Muscle layer of colon (tissue), 2 donors: ENCODE results near the gene LEMD1.
"Not testable (repeated sequence)": the region's sequence is repeated elsewhere in the genome, so short reads cannot be mapped to it uniquely, and the experiment has no call there.

ENCODE experiments used
- H3K27ac ChIP-seq: one replicate; pipeline ENCODE4 v1.7.0; 2013; ENCODE audit warnings: low read depth, mild to moderate bottlenecking, low read length, moderate library complexity
- H3K27me3 ChIP-seq, 2 donors: one replicate each; pipeline ENCODE4 v1.7.0; 2013; ENCODE audit warnings: low read length in 2 of 2, mild to moderate bottlenecking in 2 of 2; ENCODE audit not compliant: insufficient read depth in 2 of 2, control insufficient read depth in 1 of 2
- H3K36me3 ChIP-seq: one replicate; pipeline ENCODE4 v1.7.0; 2013; ENCODE audit warnings: mild to moderate bottlenecking, low read length; ENCODE audit not compliant: insufficient read depth
- H3K4me1 ChIP-seq: one replicate; pipeline ENCODE4 v1.7.0; 2013; ENCODE audit warnings: mild to moderate bottlenecking, low read length; ENCODE audit not compliant: insufficient read depth
- H3K4me3 ChIP-seq, 2 donors: one replicate each; pipeline ENCODE4 v1.7.0; 2013; ENCODE audit warnings: low read length in 2 of 2, low read depth in 1 of 2, mild to moderate bottlenecking in 1 of 2, moderate library complexity in 1 of 2
- H3K9ac ChIP-seq: one replicate; pipeline ENCODE4 v1.7.0; 2013; ENCODE audit warnings: low read length
- H3K9me3 ChIP-seq: one replicate; pipeline ENCODE4 v1.7.0; 2013; ENCODE audit warnings: mild to moderate bottlenecking, low read length
- donor health status: abdominal sarcoma.
- donor health status: Adenocarcinoma of cecum.

Gene LEMD1

DNA sequence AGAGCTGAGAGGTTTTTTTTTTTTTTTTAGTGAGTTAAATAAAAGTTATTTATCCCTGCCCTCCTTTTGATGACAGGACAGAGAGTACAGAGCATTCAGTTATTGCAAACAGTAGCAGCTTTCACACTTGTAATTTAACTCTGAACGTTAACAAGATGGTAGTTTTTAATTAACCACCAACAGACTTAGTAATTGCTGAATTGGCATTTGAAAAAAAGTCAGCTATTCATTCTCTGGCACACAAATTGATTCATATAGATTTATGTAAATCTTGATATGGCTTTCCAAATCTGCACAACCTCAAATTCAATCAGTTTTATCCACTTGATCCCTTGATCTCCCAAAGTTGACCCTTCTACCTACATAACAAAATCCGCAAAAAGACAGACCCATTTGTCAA is 918 bp downstream of the LEMD1 start:
- Histone ChIP-seq H3K4me1 (no peaks in the 10 kb centered on the region), H3K27ac (no peak overlapping the region), H3K36me3 (no peaks in the 10 kb centered on the region), H3K9me3 (no peaks in the 10 kb centered on the region), H3K27me3 (no peaks in the 10 kb centered on the region), H3K4me3 (no peak overlapping the region), H3K9ac (no peak overlapping the region)

GRCh38 chr1:205417870-205418635 is 3.8 kb downstream of the LEMD1 start:
- no peaks in the 10 kb centered on the region for H3K9me3 ChIP-seq
- no peak overlapping the region for H3K27ac ChIP-seq
- no peaks in the 10 kb centered on the region for H3K27me3 ChIP-seq
- H3K36me3 ChIP-seq = no peaks in the 10 kb centered on the region
- no peak overlapping the region for H3K9ac ChIP-seq
- no peaks in the 10 kb centered on the region for H3K4me1 ChIP-seq
- H3K4me3 ChIP-seq = no peak overlapping the region

- no peak overlapping the region for H3K27ac ChIP-seq
- H3K4me1 ChIP-seq = no peaks in the 10 kb centered on the region
- H3K27me3 ChIP-seq = no peaks in the 10 kb centered on the region
- no peaks in the 10 kb centered on the region for H3K36me3 ChIP-seq
- no peak overlapping the region for H3K4me3 ChIP-seq
- no peaks in the 10 kb centered on the region for H3K9me3 ChIP-seq
- no peak overlapping the region for H3K9ac ChIP-seq
Observed at GRCh38 chr1:205416322-205416721, 5.5 kb downstream of the LEMD1 start.

GRCh38 chr1:205410581-205411298 is 11.1 kb downstream of the LEMD1 start:
- H3K4me3 ChIP-seq = no peak overlapping the region
- H3K9ac ChIP-seq = no peak overlapping the region
- no peaks in the 10 kb centered on the region for H3K9me3 ChIP-seq
- H3K27ac ChIP-seq = no peak overlapping the region
- no peaks in the 10 kb centered on the region for H3K4me1 ChIP-seq
- no peaks in the 10 kb centered on the region for H3K27me3 ChIP-seq
- H3K36me3 ChIP-seq = no peaks in the 10 kb centered on the region

- H3K36me3 ChIP-seq = no peaks in the 10 kb centered on the region
- no peak overlapping the region for H3K4me3 ChIP-seq
- H3K9ac ChIP-seq = no peak overlapping the region
Observed at GRCh38 chr1:205407970-205408369, 13.9 kb downstream of the LEMD1 start.

DNA sequence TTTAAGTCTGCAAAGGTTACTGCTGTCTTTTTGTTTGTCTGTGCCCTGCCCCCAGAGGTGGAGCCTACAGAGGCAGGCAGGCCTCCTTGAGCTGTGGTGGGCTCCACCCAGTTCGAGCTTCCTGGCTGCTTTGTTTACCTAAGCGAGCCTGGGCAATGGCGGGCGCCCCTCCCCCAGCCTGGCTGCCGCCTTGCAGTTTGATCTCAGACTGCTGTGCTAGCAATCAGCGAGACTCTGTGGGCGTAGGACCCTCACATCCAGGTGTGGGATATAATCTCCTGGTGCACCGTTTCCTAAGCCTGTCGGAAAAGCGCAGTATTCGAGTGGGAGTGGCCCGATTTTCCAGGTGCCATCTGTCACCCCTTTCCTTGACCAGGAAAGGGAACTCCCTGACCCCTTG is 15.6 kb downstream of the LEMD1 start:
- H3K27me3 ChIP-seq, H3K27ac ChIP-seq, H3K9me3 ChIP-seq, H3K4me1 ChIP-seq, H3K9ac ChIP-seq, H3K36me3 ChIP-seq, H3K4me3 ChIP-seq: not testable (repeated sequence)

More at GRCh38 chr1:205407970-205408369, 13.9 kb downstream of the LEMD1 start:
- Histone ChIP-seq H3K4me1 (no peaks in the 10 kb centered on the region), H3K27me3 (no peaks in the 10 kb centered on the region), H3K9me3 (no peaks in the 10 kb centered on the region), H3K27ac (no peak overlapping the region)

DNA sequence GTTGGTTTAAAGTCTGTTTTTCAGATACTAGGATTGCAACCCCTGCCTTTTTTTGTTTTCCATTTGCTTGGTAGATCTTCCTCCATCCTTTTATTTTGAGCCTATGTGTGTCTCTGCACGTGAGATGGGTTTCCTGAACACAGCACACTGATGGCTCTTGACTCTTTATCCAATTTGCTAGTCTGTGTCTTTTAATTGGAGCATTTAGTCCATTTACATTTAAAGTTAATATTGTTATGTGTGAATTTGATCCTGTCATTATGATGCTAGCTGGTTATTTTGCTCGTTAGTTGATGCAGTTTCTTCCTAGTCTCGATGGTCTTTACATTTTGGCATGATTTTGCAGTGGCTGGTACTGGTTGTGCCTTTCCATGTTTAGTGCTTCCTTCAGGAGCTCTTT is 17.4 kb downstream of the LEMD1 start:
- H3K36me3 ChIP-seq, H3K27ac ChIP-seq, H3K4me3 ChIP-seq, H3K27me3 ChIP-seq, H3K9me3 ChIP-seq, H3K4me1 ChIP-seq, H3K9ac ChIP-seq: not testable (repeated sequence)

- Histone ChIP-seq H3K36me3 (no peaks in the 10 kb centered on the region), H3K27me3 (no peaks in the 10 kb centered on the region), H3K9me3 (no peaks in the 10 kb centered on the region), H3K4me3 (no peak overlapping the region), H3K27ac (no peak overlapping the region), H3K4me1 (no peaks in the 10 kb centered on the region), H3K9ac (no peak overlapping the region)
Observed at GRCh38 chr1:205398586-205398985, 23.3 kb downstream of the LEMD1 start.

GRCh38 chr1:205396967-205397616 is 24.8 kb downstream of the LEMD1 start:
- H3K4me1 ChIP-seq = no peaks in the 10 kb centered on the region
- H3K27ac ChIP-seq = no peak overlapping the region
- no peak overlapping the region for H3K4me3 ChIP-seq
- H3K27me3 ChIP-seq = no peaks in the 10 kb centered on the region
- H3K9ac ChIP-seq = no peak overlapping the region
- no peaks in the 10 kb centered on the region for H3K9me3 ChIP-seq
- no peaks in the 10 kb centered on the region for H3K36me3 ChIP-seq

GRCh38 chr1:205395616-205396015 is 26.2 kb downstream of the LEMD1 start:
- Histone ChIP-seq H3K27me3 (no peaks in the 10 kb centered on the region), H3K36me3 (no peaks in the 10 kb centered on the region), H3K4me3 (no peak overlapping the region), H3K9ac (no peak overlapping the region), H3K9me3 (no peaks in the 10 kb centered on the region), H3K4me1 (no peaks in the 10 kb centered on the region), H3K27ac (no peak overlapping the region)

DNA sequence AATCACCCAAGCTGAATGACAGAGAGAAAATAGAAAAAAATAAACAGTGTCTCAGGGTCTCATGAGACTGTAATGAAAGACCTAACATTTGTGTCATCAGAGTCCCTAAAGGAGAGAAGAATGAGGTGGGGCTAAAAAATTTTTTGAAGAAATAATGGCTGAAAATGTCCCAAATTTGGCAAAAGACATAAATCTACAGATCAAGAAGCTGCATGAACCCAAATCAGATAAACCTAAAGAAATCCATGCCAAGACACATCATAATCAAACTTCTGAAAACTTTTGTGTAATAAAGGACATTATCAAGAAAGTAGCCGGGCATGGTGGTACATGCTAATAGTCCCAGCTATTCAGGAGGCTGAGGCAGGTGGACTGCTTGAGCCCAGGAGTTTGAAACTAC is 29.2 kb downstream of the LEMD1 start:
- H3K27me3 ChIP-seq = no peaks in the 10 kb centered on the region
- no peak overlapping the region for H3K27ac ChIP-seq
- no peaks in the 10 kb centered on the region for H3K4me1 ChIP-seq
- no peak overlapping the region for H3K4me3 ChIP-seq
- no peak overlapping the region for H3K9ac ChIP-seq
- no peaks in the 10 kb centered on the region for H3K9me3 ChIP-seq
- H3K36me3 ChIP-seq = no peaks in the 10 kb centered on the region
